HepG2 (cell line): ENCODE results near the gene EPO. TPM values are rescaled to one million over a fixed set of nuclear protein-coding genes. Genes with fewer than 3 reads are reported as not detected.
A peak's percentile ranks its signal among the peaks of the same experiment; 100 is the strongest.

ENCODE experiments used
- ATAC-seq: fragments of 200-7000 bp; cut with Tn5 transposase; 3 replicates; pipeline ENCODE4 v1.9.1; 2020; ENCODE audit warnings: mild to moderate bottlenecking, moderate library complexity
- BruUV-seq: library from RNA; stranded (reverse); fragments of 400-500 nt; replicated peaks from 2 replicates; lab custom pipeline; 2021; lab: Mats Ljungman, UMichigan
- CTCF ChIA-PET: fragments of 300-600 bp; formaldehyde crosslinking; extraction: SDS; loops from one replicate; lab custom pipeline; 2021; ENCODE audit warnings: low total read pairs, inconsistent platforms, low intra/inter-chr PET ratio; lab: Yijun Ruan, JAX
- POLR2A ChIA-PET: fragments of 350-600 bp; sonication (Branson Sonifier 250); formaldehyde crosslinking; loops from one replicate; lab custom pipeline; 2020; ENCODE audit warnings: antibody characterized with exemption, inconsistent platforms; lab: Yijun Ruan, JAX
- DNase-seq: peaks from one replicate; pipeline ENCODE4 v3.0.0-alpha.2; 2015; ENCODE audit warnings: low spot score
- FAIRE-seq: peaks from 3 replicates; lab custom pipeline; 2011; peaks lifted over from hg19 to GRCh38; lab: Jason Lieb, UNC
- H2AFZ ChIP-seq: one replicate; pipeline ENCODE4 v1.6.1; 2011; ENCODE audit warnings: low read length, inconsistent platforms
- H3K27ac ChIP-seq: fragments of 300-600 bp; 3 replicates; pipeline ENCODE4 v1.8.0; 2011; ENCODE audit warnings: mixed run types, mild to moderate bottlenecking, mixed read lengths, low read length, inconsistent platforms; ENCODE audit not compliant: insufficient read depth; ENCODE audit errors: extremely low read length
- H3K27me3 ChIP-seq, 2 experiments: fragments of 200-600 bp in 1 of 2; 2 replicates in 1 of 2; 3 replicates in 1 of 2; pipeline versions ENCODE4 v1.6.0 to v1.8.0; 2011; ENCODE audit warnings: low read length in 2 of 2, mild to moderate bottlenecking in 2 of 2, moderate library complexity in 2 of 2, inconsistent platforms in 1 of 2; ENCODE audit not compliant: insufficient read depth in 2 of 2, control insufficient read depth in 1 of 2
- H3K36me3 ChIP-seq, 2 experiments: fragments of 200-600 bp in 1 of 2; replicated peaks in 1 of 2; 2 replicates in 1 of 2; 3 replicates in 1 of 2; pipeline versions ENCODE4 v1.5.1 to v1.8.0; 2011; ENCODE audit warnings: low read length in 2 of 2, inconsistent platforms in 1 of 2; ENCODE audit not compliant: insufficient read depth in 2 of 2, control insufficient read depth in 1 of 2
- H3K4me1 ChIP-seq: 2 replicates; pipeline ENCODE4 v1.5.1; 2012; ENCODE audit warnings: low read length, inconsistent platforms; ENCODE audit not compliant: insufficient read depth
- H3K4me2 ChIP-seq: 2 replicates; pipeline ENCODE4 v1.6.0; 2011; ENCODE audit warnings: low read depth, low read length, inconsistent platforms
- H3K4me3 ChIP-seq, 3 experiments: fragments of 200-600 bp in 1 of 3; sonication (generic), shearing (Covaris generic) in 1 of 3; replicated peaks in 1 of 3; 2 replicates each; pipeline ENCODE4 v1.5.1; 2011 to 2016; ENCODE audit warnings: low read length in 3 of 3, inconsistent platforms in 2 of 3, low read depth in 2 of 3, mild to moderate bottlenecking in 2 of 3, control low read depth in 1 of 3, mixed read lengths in 1 of 3; ENCODE audit not compliant: insufficient read depth in 1 of 3
- H3K79me2 ChIP-seq: one replicate; pipeline ENCODE4 v1.6.1; 2011; ENCODE audit warnings: low read length, inconsistent platforms; ENCODE audit not compliant: insufficient read depth
- H3K9ac ChIP-seq: 2 replicates; pipeline ENCODE4 v1.6.0; 2011; ENCODE audit warnings: mild to moderate bottlenecking, low read depth, low read length, inconsistent platforms; ENCODE audit not compliant: insufficient read depth
- H3K9me3 ChIP-seq: 2 replicates; pipeline ENCODE4 v1.5.1; 2012; ENCODE audit warnings: mild to moderate bottlenecking, low read length
- H4K20me1 ChIP-seq: 2 replicates; pipeline ENCODE4 v1.6.0; 2011; ENCODE audit warnings: inconsistent platforms, mild to moderate bottlenecking, low read length, moderate library complexity; ENCODE audit not compliant: insufficient read depth
- ERF ChIP-seq: IDR thresholded peaks from 2 replicates; pipeline ENCODE4 v1.6.1; 2018; ENCODE audit warnings: missing biosample characterization, missing genetic modification reagents
- KDM1A ChIP-seq: IDR thresholded peaks from 2 replicates; pipeline ENCODE4 v1.6.1; 2016; ENCODE audit warnings: missing compliant biosample characterization
- RBM39 ChIP-seq: fragments of 200-400 bp; formaldehyde crosslinking; IDR thresholded peaks from one replicate; pipeline ENCODE4 v1.6.1; 2018; ENCODE audit warnings: antibody characterized with exemption, mild to moderate bottlenecking, low read depth, low read length; ENCODE audit not compliant: poor library complexity, severe bottlenecking
- SIN3A ChIP-seq: IDR thresholded peaks from 2 replicates; pipeline ENCODE4 v1.6.1; 2011; ENCODE audit warnings: low read depth, mild to moderate bottlenecking, control low read depth, low read length, borderline replicate concordance
- SP140L ChIP-seq: sonication (generic); formaldehyde crosslinking; IDR thresholded peaks from 2 replicates; pipeline ENCODE4 v1.4.0; 2020; ENCODE audit warnings: missing genetic modification reagents, borderline replicate concordance
- ZFY ChIP-seq: sonication (generic); formaldehyde crosslinking; IDR thresholded peaks from 2 replicates; pipeline ENCODE4 v1.4.0; 2020; ENCODE audit warnings: missing genetic modification reagents
- ZNF780A ChIP-seq: sonication (generic); formaldehyde crosslinking; IDR thresholded peaks from 2 replicates; pipeline ENCODE4 v1.8.0; 2022; ENCODE audit warnings: mild to moderate bottlenecking, missing genetic modification reagents, moderate library complexity
- WGBS: methylation state at CpG from one replicate; pipeline ENCODE4 v1.1.6; 2017; ENCODE audit warnings: low lambda C conversion rate; 5-methylcytosine and 5-hydroxymethylcytosine counted together
- in situ Hi-C: cut with HindIII; loops from 2 replicates; pipeline ENCODE4 v1.10.0; 2017; ENCODE audit warnings: low pct_unique_long_range_greater_than_20kb; ENCODE audit not compliant: extremely low pct_ligation_motif_present
- intact Hi-C: fragments of 100-400 bp; cut with micrococcal nuclease; formaldehyde crosslinking; loops from one replicate; pipeline ENCODE4 v1.10.0; 2022; ENCODE audit not compliant: unreplicated experiment
- polyA plus RNA-seq, 8 experiments: library from polyadenylated mRNA; depleted of rRNA in 3 of 8; stranded (reverse) in 7 of 8; unstranded in 1 of 8; fragments of >200 nt; fragmentation: Illumina TruSeq in 4 of 8; extraction: Trizol in 4 of 8; gene quantifications; 2 replicates each; pipeline versions ENCODE4 v1.2.1 to v1.2.3, GENCODE V29; 2011 to 2016; ENCODE audit warnings: low read depth in 4 of 8, missing spikeins in 1 of 8, mixed read lengths in 1 of 8; ENCODE audit not compliant: insufficient read depth in 1 of 8
- total RNA-seq, 5 experiments: library from RNA; depleted of rRNA; stranded (reverse); fragments of >200 nt; fragmentation: Illumina TruSeq; extraction: Trizol; gene quantifications; 2 replicates each; pipeline ENCODE4 v1.2.3, GENCODE V29; 2016; ENCODE audit warnings: low read depth in 1 of 5
- TF ChIP-seq, protein P1 (sequence below): sonication (generic); formaldehyde crosslinking; IDR thresholded peaks from 2 replicates; pipeline ENCODE4 v1.4.0; 2020; ENCODE audit warnings: missing genetic modification reagents
- TF ChIP-seq, protein P2 (sequence below): sonication (generic); formaldehyde crosslinking; IDR thresholded peaks from 2 replicates; pipeline ENCODE4 v1.5.0; 2020; ENCODE audit warnings: mild to moderate bottlenecking, missing genetic modification reagents, borderline replicate concordance
- TF ChIP-seq, protein P3 (sequence below): sonication (generic); formaldehyde crosslinking; IDR thresholded peaks from 2 replicates; pipeline ENCODE4 v1.4.0; 2020; ENCODE audit warnings: missing genetic modification reagents
- TF ChIP-seq, protein P4 (sequence below): IDR thresholded peaks from 2 replicates; pipeline ENCODE4 v1.6.1; 2016; ENCODE audit warnings: mild to moderate bottlenecking, missing biosample characterization, missing genetic modification reagents

The EPO gene
- total and polyA plus RNA-seq, 2 of the 13 experiments (the other 11 are each of a cell fraction or from before 2014, with no cell fraction given) = 10.3 to 25.7 TPM

DNA sequence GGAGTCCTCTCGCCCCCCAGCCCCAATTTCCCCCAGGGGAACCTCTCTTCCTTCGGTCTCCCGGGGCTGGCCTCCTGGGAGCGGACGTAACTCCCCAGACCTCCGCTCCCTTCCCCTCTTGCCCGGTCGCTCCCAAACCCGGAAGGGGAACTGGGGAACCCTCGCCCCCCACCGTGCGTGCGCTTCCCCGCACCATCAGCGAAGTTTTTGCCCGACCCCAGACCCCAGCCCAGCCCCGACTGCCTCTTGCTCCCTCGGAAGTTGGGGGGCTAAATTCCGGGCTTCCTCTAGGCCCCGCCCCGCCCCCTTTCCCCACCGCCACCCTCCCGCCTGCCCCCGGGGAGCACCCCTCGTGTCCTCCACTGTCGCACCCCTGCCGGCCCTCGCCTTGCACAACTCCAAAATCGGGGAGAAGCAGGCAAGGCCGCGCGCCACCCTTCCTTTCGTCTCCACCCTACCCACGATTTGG is 46.3 kb upstream of the EPO start:
- Histone ChIP-seq H3K36me3 (peaks cover 14 to 22% of the 10 kb centered on the region in 2 experiments; a peak in 4 of 5 replicates), H3K79me2 (peaks cover 9% of the 10 kb centered on the region), H3K27me3 (peaks cover 0 to 4% of the 10 kb centered on the region in 2 experiments; a peak in 2 of 5 replicates), H3K4me2 (peak overlapping the region; percentile 78), H3K4me1 (peaks cover 24% of the 10 kb centered on the region), H4K20me1 (peaks cover 8% of the 10 kb centered on the region; the same call in 1 of the 2 replicates), H2AFZ (no peak overlapping the region), H3K9ac (peak overlapping the region; percentile 93), H3K4me3 (peak overlapping the region; percentile 92 to 97 (median 96)), H3K9me3 (no peaks in the 10 kb centered on the region), H3K27ac (peak overlapping the region; percentile 63)
- no TSS peak for BruUV-seq
- intact Hi-C loops (loop anchor here (1.0 to 2.0 kb wide), 3 partner anchors 17 to 51 kb away; no protein-coding TSS in a partner anchor), in situ Hi-C loops (no loop called here)
- FAIRE-seq = no peak
- 0% methylated on average over 19 of the region's 34 CpGs for WGBS
- POLR2A ChIA-PET = interaction anchor here (0.6 to 1.4 kb wide), 2 partner anchors 31 to 32 kb away, joined by 4 read pairs; partner anchors contain the start of gene POP7
- DNase-seq = no peak
- CTCF ChIA-PET = no interaction called here
- 0 out of 3 replicates have a peak, but pooled peaks have one; percentile 3 for ATAC-seq
- TF ChIP-seq, protein P1, sequence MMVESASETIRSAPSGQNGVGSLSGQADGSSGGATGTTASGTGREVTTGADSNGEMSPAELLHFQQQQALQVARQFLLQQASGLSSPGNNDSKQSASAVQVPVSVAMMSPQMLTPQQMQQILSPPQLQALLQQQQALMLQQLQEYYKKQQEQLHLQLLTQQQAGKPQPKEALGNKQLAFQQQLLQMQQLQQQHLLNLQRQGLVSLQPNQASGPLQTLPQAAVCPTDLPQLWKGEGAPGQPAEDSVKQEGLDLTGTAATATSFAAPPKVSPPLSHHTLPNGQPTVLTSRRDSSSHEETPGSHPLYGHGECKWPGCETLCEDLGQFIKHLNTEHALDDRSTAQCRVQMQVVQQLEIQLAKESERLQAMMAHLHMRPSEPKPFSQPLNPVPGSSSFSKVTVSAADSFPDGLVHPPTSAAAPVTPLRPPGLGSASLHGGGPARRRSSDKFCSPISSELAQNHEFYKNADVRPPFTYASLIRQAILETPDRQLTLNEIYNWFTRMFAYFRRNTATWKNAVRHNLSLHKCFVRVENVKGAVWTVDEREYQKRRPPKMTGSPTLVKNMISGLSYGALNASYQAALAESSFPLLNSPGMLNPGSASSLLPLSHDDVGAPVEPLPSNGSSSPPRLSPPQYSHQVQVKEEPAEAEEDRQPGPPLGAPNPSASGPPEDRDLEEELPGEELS (CRISPR knock-in tag) = no peak
- TF ChIP-seq SIN3A (0 out of 2 replicates have a peak, but pooled peaks have one; percentile 38), ZNF780A (CRISPR knock-in tag) (0 out of 2 replicates have a peak, but pooled peaks have one; percentile 58), ZFY (CRISPR knock-in tag) (no peak), KDM1A (no peak), RBM39 (no peak), SP140L (CRISPR knock-in tag) (no peak), ERF (CRISPR knock-in tag) (no peak)
- TF ChIP-seq, protein P2, sequence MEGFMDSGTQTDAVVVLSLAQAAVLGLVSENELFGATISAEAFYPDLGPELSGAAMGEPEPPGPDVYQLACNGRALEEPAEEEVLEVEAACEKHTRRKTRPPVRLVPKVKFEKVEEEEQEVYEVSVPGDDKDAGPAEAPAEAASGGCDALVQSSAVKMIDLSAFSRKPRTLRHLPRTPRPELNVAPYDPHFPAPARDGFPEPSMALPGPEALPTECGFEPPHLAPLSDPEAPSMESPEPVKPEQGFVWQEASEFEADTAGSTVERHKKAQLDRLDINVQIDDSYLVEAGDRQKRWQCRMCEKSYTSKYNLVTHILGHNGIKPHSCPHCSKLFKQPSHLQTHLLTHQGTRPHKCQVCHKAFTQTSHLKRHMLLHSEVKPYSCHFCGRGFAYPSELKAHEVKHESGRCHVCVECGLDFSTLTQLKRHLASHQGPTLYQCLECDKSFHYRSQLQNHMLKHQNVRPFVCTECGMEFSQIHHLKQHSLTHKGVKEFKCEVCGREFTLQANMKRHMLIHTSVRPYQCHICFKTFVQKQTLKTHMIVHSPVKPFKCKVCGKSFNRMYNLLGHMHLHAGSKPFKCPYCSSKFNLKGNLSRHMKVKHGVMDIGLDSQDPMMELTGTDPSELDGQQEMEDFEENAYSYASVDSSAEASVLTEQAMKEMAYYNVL (CRISPR knock-in tag) = no peak
- TF ChIP-seq, protein P3, sequence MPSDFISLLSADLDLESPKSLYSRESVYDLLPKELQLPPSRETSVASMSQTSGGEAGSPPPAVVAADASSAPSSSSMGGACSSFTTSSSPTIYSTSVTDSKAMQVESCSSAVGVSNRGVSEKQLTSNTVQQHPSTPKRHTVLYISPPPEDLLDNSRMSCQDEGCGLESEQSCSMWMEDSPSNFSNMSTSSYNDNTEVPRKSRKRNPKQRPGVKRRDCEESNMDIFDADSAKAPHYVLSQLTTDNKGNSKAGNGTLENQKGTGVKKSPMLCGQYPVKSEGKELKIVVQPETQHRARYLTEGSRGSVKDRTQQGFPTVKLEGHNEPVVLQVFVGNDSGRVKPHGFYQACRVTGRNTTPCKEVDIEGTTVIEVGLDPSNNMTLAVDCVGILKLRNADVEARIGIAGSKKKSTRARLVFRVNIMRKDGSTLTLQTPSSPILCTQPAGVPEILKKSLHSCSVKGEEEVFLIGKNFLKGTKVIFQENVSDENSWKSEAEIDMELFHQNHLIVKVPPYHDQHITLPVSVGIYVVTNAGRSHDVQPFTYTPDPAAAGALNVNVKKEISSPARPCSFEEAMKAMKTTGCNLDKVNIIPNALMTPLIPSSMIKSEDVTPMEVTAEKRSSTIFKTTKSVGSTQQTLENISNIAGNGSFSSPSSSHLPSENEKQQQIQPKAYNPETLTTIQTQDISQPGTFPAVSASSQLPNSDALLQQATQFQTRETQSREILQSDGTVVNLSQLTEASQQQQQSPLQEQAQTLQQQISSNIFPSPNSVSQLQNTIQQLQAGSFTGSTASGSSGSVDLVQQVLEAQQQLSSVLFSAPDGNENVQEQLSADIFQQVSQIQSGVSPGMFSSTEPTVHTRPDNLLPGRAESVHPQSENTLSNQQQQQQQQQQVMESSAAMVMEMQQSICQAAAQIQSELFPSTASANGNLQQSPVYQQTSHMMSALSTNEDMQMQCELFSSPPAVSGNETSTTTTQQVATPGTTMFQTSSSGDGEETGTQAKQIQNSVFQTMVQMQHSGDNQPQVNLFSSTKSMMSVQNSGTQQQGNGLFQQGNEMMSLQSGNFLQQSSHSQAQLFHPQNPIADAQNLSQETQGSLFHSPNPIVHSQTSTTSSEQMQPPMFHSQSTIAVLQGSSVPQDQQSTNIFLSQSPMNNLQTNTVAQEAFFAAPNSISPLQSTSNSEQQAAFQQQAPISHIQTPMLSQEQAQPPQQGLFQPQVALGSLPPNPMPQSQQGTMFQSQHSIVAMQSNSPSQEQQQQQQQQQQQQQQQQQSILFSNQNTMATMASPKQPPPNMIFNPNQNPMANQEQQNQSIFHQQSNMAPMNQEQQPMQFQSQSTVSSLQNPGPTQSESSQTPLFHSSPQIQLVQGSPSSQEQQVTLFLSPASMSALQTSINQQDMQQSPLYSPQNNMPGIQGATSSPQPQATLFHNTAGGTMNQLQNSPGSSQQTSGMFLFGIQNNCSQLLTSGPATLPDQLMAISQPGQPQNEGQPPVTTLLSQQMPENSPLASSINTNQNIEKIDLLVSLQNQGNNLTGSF (CRISPR knock-in tag) = no peak
- TF ChIP-seq, protein P4, sequence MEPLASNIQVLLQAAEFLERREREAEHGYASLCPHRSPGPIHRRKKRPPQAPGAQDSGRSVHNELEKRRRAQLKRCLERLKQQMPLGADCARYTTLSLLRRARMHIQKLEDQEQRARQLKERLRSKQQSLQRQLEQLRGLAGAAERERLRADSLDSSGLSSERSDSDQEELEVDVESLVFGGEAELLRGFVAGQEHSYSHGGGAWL (CRISPR knock-in tag) = no peak
